Fibroblast of lung (primary cell): Measurements from ENCODE around the gene ITM2B. TPM values are rescaled to one million over a fixed set of nuclear protein-coding genes. Genes with fewer than 3 reads are reported as not detected.

Source experiments
- DNase-seq, 2 donors: peaks; one replicate each; pipeline versions ENCODE4 v3.0.0 to v3.0.0-alpha.2; 2010; ENCODE audit warnings: low read depth in 2 of 2
- H2AFZ ChIP-seq: 2 replicates; pipeline ENCODE4 v1.5.1; 2012; ENCODE audit warnings: low read length, control low read depth, inconsistent platforms
- H3K27ac ChIP-seq: 2 replicates; pipeline ENCODE4 v1.5.1; 2011; ENCODE audit warnings: low read length, control low read depth; ENCODE audit not compliant: insufficient read depth
- H3K27me3 ChIP-seq: 2 replicates; pipeline ENCODE4 v1.5.1; 2011; ENCODE audit warnings: mild to moderate bottlenecking, low read length; ENCODE audit not compliant: control insufficient read depth, insufficient read depth
- H3K36me3 ChIP-seq: 2 replicates; pipeline ENCODE4 v1.5.1; 2011; ENCODE audit warnings: low read length; ENCODE audit not compliant: control insufficient read depth, insufficient read depth
- H3K4me1 ChIP-seq: 2 replicates; pipeline ENCODE4 v1.5.1; 2011; ENCODE audit warnings: low read length; ENCODE audit not compliant: control insufficient read depth, insufficient read depth; ENCODE audit errors: extremely low read depth
- H3K4me2 ChIP-seq: 2 replicates; pipeline ENCODE4 v1.5.1; 2011; ENCODE audit warnings: low read length, control low read depth; ENCODE audit not compliant: insufficient read depth; ENCODE audit errors: extremely low read depth
- H3K4me3 ChIP-seq, 4 experiments: fragments of 200-600 bp in 1 of 4; sonication (generic) in 1 of 4; replicated peaks in 1 of 4; 2 replicates each; pipeline ENCODE4 v1.5.1; 2011 to 2016; ENCODE audit warnings: low read length in 4 of 4, low read depth in 3 of 4, mild to moderate bottlenecking in 3 of 4, control low read depth in 2 of 4, inconsistent platforms in 1 of 4, mixed read lengths in 1 of 4; ENCODE audit not compliant: insufficient read depth in 1 of 4; ENCODE audit errors: control extremely low read depth in 1 of 4
- H3K79me2 ChIP-seq: 2 replicates; pipeline ENCODE4 v1.5.1; 2012; ENCODE audit warnings: mild to moderate bottlenecking, low read length, inconsistent platforms; ENCODE audit not compliant: control insufficient read depth, insufficient read depth
- H3K9ac ChIP-seq: 2 replicates; pipeline ENCODE4 v1.5.1; 2011; ENCODE audit warnings: mild to moderate bottlenecking, low read length, control low read depth; ENCODE audit not compliant: insufficient read depth
- H3K9me3 ChIP-seq: 2 replicates; pipeline ENCODE4 v1.5.1; 2012; ENCODE audit warnings: low read depth, low read length; ENCODE audit not compliant: control insufficient read depth, insufficient read depth
- H4K20me1 ChIP-seq: 2 replicates; pipeline ENCODE4 v1.5.1; 2011; ENCODE audit warnings: low read length; ENCODE audit not compliant: control insufficient read depth, insufficient read depth; ENCODE audit errors: extremely low read depth
- CTCF ChIP-seq, 2 donors: IDR thresholded peaks in 1 of 2; conservative IDR thresholded peaks in 1 of 2; 1 replicate in 1 of 2; 2 replicates in 1 of 2; pipeline ENCODE4 v1.5.1; 2011 to 2012; ENCODE audit warnings: low read length in 2 of 2, control low read depth in 1 of 2, inconsistent platforms in 1 of 2, low read depth in 1 of 2, mild to moderate bottlenecking in 1 of 2
- EZH2 ChIP-seq: IDR thresholded peaks from 2 replicates; pipeline ENCODE4 v1.5.1; 2012; ENCODE audit warnings: low read length, control low read depth, mild to moderate bottlenecking; ENCODE audit errors: missing control alignments
- polyA plus RNA-seq, 2 donors: library from polyadenylated mRNA; depleted of rRNA in 1 of 2; stranded (reverse) in 1 of 2; unstranded in 1 of 2; fragments of >200 nt; gene quantifications; 2 replicates each; pipeline ENCODE4 v1.2.1, GENCODE V29; 2011 to 2012; ENCODE audit warnings: missing spikeins in 1 of 2
- total RNA-seq: library from RNA; depleted of rRNA; stranded (reverse); fragments of >200 nt; gene quantifications from 2 replicates; pipeline ENCODE4 v1.2.1, GENCODE V29; 2014

ITM2B gene
- total and polyA plus RNA-seq, 2 donors (not counting 1 experiment from before 2014, with no cell fraction given): 117 to 645 TPM

- H2AFZ ChIP-seq: no peak overlapping the region
- H3K27ac ChIP-seq: no peak overlapping the region
- H4K20me1 ChIP-seq: no peaks in the 10 kb centered on the region
- peaks cover 10% of the 10 kb centered on the region for H3K79me2 ChIP-seq
- no peaks in the 10 kb centered on the region for H3K36me3 ChIP-seq
- no peak for TF ChIP-seq EZH2
- TF ChIP-seq CTCF (conservative IDR thresholded peaks at IDR 0.05 in 1 of 2, IDR thresholded peaks at IDR 0.05 in 1 of 2; ENCODE audit: low read depth in 1 of 2, low read length in 2 of 2): no peak
- no peak for DNase-seq
- no peaks in the 10 kb centered on the region for H3K9me3 ChIP-seq
- H3K4me2 ChIP-seq: no peak overlapping the region
- no peaks in the 10 kb centered on the region for H3K27me3 ChIP-seq
- no peak overlapping the region for H3K9ac ChIP-seq
- H3K4me3 ChIP-seq: no peak overlapping the region
- H3K4me1 ChIP-seq: no peaks in the 10 kb centered on the region
These were observed 16.0 kb downstream of the ITM2B start for GRCh38 chr13:48249018-48249417.

GRCh38 chr13:48251611-48252081 lies 18.6 kb downstream of the ITM2B start:
- no peaks in the 10 kb centered on the region for H3K9me3 ChIP-seq
- peak; percentile 8 to 91 for DNase-seq
- no peaks in the 10 kb centered on the region for H3K36me3 ChIP-seq
- H2AFZ ChIP-seq: no peak overlapping the region
- peaks cover 9% of the 10 kb centered on the region for H3K79me2 ChIP-seq
- no peak overlapping the region for H3K9ac ChIP-seq
- H3K27me3 ChIP-seq: no peaks in the 10 kb centered on the region
- H3K4me1 ChIP-seq: no peaks in the 10 kb centered on the region
- no peak overlapping the region for H3K4me3 ChIP-seq
- H3K4me2 ChIP-seq: peak overlapping the region; percentile 0
- peak overlapping the region; percentile 40 for H3K27ac ChIP-seq
- no peaks in the 10 kb centered on the region for H4K20me1 ChIP-seq
- TF ChIP-seq EZH2 (no peak), CTCF (conservative IDR thresholded peaks at IDR 0.05 in 1 of 2, IDR thresholded peaks at IDR 0.05 in 1 of 2; ENCODE audit: low read depth in 1 of 2, low read length in 2 of 2) (no peak)

DNA sequence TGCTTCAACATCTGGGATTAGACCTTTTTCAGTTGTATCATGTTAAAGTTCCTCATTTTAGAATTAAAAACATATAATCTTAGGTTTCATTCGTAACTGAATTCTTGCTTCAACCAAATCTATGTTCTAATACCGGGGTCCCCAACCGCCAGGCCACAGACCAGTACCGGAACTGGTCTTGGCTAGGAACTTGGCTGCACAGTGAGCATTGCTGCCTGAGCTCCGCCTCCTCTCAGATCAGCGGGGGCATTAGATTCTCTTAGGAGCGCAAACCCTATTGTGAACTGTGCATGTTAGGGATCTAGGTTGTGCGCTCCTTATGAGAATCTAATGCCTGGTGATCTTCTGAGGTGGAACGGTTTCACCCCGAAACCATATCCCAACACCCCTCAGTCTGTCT lies 19.2 kb downstream of the ITM2B start:
- H2AFZ ChIP-seq: no peak overlapping the region
- H3K27me3 ChIP-seq: no peaks in the 10 kb centered on the region
- peak overlapping the region; percentile 60 for H3K27ac ChIP-seq
- no peak overlapping the region for H3K4me3 ChIP-seq
- TF ChIP-seq CTCF (conservative IDR thresholded peaks at IDR 0.05 in 1 of 2, IDR thresholded peaks at IDR 0.05 in 1 of 2; ENCODE audit: low read depth in 1 of 2, low read length in 2 of 2): no peak
- no peak for TF ChIP-seq EZH2
- H3K9ac ChIP-seq: no peak overlapping the region
- peaks cover 9% of the 10 kb centered on the region for H3K79me2 ChIP-seq
- H3K9me3 ChIP-seq: no peaks in the 10 kb centered on the region
- H3K4me1 ChIP-seq: no peaks in the 10 kb centered on the region
- no peak for DNase-seq
- H3K36me3 ChIP-seq: no peaks in the 10 kb centered on the region
- peak overlapping the region; percentile 51 for H3K4me2 ChIP-seq
- no peaks in the 10 kb centered on the region for H4K20me1 ChIP-seq
